Ecto neural progenitor cell (in vitro differentiated cells): ENCODE measurements around the gene HCST.
A peak's percentile ranks its signal among the peaks of the same experiment; 100 is the strongest.
"Not testable (repeated sequence)": the region's sequence is repeated elsewhere in the genome, so short reads cannot be mapped to it uniquely, and the experiment has no call there.

Experiments
- DNase-seq: peaks from one replicate; pipeline ENCODE4 v3.0.0-alpha.2; 2018; ENCODE audit warnings: low spot score

The HCST gene

DNA sequence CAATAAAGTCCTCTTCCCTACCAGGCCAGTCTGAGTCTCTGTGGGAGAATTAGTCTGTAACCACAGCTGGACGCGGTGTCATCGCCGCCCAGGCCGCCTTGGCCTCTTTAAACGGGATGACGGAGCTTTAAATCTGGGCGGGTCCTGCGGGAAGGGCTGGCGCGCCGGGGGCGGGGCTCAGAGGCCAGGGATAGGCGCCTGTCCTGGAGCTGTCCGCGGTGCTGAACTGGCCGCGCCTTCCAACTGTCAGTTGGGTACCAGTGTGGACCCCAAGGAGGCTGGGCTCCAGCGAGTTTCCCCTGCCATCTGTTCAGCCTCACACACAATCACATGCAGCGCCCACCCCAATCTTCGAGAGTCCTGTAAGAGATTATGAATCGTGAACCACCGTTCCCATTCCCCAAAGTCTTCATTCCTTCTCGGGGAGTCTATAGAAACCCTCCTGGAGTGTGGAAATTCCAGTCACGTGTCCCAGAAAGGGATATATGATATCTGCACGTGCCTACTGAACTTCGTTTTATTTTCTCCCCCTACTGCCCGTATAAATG lies 22.5 kb upstream of the HCST start:
- peak; percentile 96 for DNase-seq

DNA sequence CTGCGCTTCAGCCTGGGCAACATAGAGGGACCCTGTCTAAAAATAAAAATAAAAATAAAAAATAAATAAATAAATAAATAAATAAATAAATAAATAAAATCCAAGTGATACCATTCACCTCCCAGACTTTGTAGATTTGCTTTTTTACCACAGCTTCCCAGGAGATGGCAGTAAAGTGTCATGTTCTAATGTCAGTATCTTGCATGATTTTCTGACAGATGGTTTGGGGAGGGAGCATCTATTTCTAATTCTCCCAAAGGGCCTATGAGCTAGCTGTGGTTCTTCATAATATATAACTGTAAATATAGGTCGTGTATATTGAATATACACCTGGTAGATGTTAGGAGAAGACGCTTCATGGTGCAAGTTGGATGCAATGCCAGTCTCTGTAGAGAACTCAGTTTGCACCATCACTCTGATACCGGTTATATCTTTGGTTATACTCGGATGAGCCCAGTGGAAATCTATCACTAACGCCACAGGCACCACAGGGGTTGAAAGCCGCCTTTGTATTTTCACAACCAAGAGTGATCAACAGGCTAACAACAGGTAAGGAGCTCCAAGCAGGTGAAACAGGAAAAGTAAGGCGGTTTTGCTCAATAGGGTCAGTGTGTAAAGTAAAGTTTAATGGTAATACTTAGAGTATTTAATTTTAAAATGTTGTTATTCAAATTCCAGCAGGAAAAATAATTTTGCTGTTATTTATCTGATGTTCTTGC lies 20.1 kb upstream of the HCST start:
- DNase-seq, result no peak

DNA sequence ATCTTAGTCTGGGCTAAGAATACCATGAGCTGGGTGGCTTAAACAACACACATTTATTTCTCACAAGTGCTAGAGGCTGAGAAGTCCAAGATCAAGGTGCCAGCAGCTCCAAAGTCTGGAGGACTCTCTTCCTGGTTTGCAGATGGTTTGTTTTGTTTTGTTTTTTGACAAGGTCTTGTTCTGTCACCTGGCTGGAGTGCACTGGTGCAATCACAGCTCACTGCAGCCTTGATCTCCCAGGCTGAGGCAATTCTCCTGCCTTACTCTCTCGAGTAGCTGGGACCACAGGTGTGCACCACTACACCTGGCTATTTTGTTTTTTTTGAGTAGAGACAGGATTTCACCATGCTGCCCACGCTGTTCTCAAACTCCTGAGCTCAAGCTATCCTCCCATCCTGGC lies 18.4 kb upstream of the HCST start:
- no peak for DNase-seq

DNA sequence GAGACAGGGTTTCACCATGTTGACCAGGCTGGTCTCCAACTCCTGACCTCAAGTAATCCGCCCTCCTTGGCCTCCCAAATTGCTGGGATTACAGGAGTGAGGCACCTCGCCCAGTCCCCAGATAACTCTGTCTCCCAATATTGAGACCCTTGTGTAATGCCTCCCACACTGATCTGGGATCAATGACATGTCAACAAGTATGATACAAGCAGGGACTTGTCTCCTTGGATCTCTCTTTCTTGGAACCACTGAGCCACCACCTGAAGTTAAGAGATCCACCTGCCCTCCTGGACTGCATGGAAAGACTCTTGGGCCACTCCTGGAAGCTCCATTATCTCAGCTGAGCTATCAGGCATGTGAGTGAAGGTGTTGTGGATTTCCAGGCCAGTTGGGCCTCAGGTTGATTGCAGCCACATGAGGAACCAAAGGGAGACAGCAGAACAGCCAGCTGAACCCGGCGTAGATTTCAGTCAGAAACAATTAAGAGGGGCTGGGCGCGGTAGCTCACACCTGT lies 17.0 kb upstream of the HCST start:
- no peak for DNase-seq

DNA sequence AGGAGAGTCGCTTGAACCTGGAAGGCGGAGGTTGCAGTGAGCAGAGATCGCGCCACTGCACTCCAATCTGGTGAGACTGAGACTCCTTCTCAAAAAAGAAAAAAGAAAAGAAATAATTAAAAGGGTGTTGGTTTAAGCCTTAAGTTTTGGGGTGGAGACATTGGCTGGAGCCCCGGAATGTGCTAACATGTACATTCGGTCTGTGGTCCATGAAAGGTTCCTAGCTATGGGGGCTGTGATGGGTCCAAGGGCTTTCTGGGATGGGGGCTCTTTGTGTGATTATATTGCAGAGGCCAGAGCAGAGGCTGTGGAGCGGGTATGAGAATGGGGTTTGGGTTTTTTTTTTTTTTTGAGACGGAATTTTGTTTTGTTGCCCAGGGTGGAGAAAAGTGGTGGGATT lies 16.4 kb upstream of the HCST start:
- DNase-seq, result no peak

DNA sequence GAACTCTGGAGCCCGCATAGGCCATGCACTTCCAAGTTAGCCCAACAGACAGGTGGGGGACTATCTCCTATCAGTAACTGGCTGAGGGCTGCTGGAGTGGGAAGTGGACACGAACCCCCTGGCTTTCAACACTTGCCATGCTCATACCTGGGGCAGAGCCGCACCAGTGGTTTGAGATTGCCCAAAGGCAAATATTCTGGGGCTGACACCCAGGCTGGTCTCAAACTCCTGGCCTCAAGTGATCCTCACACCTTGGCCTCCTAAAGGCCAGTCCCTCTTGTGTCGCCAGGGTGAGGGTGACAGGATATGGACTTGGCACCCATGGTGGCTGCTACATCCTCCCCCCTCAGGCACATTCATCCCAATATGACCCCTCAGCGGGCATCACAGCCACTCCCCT lies 15.1 kb upstream of the HCST start:
- DNase-seq, result no peak

DNA sequence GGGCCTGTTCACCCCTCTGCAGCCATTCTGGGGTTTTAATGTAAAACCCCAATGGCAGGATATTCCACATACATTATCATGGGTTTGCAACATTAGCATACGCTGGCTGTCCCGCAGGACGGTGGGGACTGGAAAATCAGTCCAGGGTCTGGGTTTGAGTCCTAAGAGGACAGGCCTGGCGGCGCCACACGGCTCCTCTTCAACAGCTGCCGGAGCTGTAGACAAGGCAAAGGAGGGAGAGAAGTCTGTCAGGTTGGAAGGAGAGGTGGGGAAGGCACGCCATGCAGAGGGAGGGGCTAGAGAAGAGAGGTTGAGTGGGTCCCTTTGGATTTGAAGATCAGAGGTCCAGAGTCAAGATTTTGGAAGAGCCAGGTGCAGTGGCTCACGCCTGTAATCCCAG lies 13.9 kb upstream of the HCST start:
- DNase-seq, result no peak

DNA sequence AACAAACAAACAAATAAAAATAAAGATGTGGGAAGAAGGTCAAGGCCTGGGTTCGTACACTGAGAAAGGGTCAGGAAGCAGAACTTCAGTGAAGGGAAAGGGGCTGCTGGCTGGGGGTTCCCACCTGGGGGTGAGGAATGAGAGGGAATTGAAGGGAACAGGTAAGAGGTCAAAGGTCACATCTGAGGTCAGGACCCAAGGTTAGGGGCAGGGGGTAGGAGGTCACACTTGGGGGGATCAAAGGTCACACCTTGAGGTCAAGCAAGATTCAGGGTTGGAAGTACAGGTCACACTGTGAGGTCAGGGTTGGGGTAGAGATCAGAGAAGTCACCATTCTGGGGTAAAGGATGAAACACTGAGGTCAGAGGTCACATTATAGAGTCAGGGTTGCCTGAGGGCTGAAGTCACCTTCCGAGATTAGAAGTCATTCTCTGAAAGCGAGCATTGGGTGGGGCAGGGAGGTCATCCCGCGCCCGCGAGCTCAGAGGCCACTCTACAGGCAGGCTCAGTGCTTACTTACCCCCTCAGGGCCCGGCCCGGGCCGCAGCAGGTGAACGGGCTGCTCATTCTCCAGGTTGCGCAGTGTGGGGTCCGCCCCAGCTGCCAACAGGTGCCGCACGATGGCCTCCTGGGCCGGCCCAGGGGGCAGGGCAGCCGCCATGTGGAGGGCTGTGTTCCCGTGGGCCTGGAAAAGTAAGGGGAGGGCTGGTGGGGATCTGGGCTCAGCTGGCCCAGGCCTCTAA lies 12.8 kb upstream of the HCST start:
- no peak for DNase-seq

DNA sequence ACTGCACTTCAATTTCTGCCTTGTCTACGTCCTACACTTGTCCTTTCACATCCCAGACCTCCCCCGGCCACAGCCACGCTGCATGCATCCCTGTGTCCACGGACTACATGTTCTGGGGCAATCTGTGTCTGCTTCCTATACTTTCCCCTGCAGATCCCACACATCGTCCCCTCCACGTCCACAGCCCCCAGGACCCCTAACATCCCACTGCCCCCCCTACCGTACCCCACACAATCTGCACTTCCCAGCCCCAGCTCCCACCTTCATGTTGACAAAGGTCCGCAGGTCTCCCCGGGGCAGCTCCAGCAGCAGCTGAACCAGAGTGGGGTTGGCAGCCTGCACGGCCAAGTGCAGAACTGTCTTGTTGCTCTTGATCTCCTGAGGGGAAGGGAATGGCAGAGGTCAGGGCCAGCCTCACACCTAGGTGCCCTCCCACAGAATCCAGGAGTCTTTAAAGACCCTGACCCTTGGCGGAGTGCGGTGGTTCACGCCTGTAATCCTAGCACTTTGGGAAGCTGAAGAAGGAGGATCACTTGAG lies 12.1 kb upstream of the HCST start:
- no peak for DNase-seq

DNA sequence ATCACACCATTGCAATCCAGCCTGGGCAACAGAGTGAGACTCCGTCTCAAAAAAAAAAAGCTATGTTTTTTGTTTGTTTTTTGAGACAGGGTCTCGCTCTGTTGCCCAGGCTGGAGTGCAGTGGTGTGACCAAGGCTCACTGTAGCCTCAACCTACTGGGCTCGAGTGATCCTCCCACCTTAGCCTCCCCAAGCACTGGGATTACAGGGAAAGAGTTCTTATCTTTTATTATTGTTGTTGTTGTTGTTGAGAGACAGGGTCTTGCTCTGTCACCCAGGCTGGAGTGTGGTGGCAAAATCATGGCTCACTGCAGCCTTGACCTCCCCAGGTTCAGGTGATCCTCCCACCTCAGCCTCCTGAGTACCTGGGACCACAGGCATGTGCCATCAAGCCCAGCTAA lies 10.5 kb upstream of the HCST start:
- DNase-seq, result not testable (repeated sequence)

DNA sequence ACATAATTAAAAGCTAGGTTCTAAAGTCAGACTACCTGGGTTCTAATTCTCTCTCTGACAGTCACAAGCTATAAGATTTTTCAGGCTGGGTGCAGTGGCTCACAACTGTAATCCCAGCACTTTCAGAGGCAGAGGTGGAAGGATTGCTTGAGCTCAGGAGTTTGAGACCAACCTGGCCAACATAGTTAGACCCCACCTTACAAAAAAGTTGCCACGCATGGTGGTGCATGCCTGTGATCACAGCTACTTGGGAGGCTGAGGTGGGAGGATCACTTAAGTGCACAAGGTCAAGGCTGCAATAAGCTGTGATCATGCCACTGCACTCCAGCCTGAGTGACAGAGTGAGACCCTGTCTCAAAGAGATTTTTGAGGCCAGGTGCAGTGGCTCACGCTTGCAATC lies 8.0 kb upstream of the HCST start:
- no peak for DNase-seq

DNA sequence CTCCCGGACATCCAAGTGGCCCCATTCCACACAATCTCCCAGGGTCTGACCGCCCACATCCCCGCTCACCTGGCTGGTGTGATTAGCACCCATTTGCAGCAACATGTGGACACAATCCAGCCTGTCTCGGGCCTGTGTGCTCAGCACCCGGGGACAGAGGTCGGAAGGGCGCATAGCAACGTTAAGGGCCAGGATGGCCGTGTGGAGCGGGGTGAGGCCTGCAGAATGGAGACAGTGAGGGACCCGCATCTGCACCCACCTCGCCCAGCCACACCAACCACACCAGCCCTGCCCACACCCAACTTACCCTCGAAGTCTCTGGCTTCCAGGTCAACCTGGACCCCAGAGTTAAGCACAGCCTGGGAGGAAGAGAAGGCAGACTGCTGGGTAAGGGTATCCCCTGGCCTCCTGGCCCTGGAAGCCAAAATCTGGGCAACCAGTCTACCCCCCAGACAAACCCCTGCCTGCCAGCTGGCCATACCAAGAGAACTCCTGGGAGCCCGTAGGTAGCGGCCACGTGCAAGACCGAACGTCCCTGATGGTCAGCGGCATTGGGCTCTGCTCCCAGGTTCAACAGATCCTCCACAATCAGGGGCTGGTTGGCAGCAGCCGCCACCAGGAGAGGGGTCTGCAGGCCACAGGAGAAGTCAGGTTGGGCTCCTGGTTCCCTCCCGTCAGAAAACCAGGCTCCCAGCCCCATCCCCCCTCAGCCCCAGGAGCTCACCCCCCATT lies 6.3 kb upstream of the HCST start:
- no peak for DNase-seq

DNA sequence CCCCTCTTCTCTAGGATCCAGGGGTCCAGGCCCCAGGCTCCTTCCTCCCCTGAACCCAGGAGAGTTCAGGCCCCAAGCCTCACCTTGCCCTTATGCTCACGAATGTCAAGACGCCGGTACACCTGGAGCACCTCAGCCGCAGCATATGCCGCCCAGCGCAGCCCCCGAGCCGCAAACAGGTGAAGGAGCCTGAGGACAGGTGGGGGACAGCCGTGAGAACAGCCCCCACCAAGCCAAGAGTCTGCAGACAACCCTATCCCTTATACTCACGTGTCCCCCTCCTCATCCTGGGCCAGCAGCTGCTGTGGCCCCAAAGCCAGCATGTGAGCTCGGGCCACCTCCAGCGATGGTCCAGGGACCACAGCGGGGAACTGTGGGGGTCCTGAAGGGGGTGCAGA lies 5.7 kb upstream of the HCST start:
- DNase-seq, result no peak

DNA sequence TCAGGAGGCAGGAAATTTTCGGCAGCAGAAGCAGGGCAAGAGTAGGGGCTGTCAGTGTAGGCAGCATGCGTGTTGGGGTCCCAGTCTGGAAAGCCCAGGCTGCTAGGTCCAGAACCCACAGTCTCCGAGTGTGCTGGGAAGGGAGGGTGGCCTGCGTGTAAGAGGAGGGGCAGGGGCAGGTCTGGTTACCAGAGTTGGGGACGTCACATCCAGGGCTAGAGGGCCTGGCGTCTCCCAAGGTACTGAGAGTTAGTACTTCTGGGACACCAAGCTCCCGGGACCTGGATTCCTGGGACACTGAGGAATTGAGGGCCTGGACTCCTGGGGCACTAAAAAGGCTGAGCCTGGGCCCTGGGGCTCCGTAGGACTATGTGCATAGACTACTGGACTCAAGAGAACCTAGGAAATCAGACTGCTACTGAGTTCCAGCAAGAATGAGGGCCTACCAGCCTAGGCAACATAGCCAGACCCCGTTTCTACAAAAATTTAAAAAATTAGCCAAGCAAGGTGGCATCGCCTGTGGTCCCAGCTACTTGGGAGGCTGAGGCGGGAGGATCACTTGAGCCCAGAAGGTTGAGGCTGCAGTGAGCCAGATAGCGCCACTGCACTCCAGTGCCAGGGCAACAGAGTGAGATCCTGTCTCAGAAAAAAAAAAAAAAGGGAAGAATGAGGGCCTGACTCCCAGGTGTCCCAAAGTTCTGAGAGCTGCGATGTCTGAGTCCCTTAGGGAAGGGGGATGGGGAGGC lies 4.5 kb upstream of the HCST start:
- DNase-seq, result no peak

DNA sequence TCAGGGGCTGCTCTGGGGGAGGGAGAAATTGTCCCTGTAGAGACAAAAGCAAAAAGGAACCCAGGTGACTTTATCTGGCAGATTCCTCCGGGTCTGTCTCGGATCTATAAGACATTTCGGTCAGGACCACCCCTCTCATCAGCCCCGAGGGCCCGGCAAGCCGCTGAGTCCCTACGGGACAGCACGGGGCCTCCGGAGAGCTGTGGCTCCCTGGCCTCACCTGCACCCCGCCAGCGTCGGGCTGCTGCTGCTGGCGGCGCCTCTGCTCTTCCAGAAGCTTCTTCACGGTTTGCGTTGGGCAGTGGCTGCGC lies 3.9 kb upstream of the HCST start:
- no peak for DNase-seq

DNA sequence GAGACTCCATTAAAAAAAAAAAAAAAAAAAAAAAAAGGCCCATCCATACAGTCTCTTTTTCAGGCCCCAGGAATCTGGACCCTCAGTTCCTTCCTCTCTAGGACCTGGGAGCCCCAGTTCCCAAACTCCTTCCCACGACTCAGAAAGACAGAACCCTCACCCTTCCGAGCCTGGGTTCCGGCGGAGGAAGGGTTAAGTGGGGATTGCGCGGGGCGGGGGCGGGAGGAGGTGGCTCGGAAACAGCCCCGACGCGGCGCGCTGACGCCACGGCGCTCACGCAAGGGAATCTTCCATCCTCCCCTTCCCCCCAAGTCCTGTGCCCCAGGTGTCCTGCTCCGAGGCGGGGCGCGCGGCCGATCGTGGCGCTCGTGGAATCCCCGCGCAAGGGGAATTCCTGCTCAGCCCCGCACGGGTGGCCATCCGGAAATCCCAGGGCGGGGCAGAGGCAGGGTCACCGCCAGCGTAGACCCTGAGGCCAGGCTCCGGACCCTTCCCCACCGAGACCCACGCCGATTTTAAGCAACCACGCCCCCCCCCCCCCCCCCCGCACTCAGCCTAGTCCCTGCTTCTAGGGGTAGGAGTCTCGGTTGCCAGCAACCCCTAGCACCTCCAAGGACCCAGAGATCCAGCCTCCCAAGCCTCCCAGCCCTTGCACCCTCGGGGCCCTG lies 2.6 kb upstream of the HCST start:
- DNase-seq, result peak; percentile 66

DNA sequence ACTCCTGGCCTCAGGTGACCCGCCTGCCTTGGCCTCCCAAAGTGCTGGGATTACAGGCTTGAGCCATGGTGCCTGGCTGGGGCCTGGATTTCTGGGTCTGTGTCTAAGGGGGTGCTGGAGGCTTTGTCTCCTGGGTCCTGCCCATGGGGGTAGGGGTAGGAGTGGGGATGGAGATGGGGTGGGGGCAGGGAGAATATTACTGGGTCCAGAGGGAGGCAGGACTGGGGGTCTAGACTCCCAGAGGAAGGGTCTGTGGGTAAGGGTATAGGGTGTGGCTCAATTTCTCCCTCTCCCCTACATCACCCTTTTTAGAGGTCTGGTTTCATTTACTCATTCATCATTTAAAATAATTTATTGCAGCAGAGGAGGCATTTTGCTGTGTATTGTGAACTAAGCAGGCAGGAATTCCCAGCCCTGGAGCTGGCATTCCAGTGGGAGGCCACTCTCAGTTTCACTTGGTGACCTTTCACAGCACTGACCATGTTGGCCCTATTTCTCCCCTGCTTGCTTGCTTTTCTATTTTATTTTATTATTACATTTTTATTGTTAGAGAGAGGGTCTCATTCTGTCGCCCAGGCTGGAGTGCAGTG lies 1.2 kb upstream of the HCST start:
- DNase-seq, result no peak

DNA sequence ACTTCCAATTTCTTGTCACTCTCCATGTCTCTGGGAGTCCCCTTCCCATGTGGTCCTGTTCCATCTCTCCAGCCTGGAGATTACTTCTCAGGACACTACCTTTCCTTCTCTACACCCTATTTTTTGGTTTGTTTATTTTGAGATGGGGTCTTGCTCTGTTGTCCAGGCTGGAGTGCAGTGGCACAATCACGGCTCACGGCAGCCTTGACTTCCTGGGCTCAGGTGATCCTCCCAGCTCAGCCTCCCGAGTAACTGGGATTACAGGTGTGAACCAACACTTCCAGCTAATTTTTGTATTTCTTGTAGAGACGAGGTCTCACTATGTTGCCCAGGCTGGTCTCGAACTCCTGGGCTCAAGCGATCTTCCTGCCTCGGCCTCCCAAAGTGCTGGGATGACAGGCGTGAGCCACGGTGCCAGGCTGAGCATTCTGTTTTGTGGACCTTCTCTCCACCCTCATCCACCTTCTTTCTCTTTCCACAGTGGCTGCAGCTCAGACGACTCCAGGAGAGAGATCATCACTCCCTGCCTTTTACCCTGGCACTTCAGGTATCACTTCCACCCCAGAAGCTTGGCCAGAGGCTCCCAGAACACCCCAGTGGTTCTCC lies 644 bp downstream of the HCST start:
- DNase-seq, result no peak

DNA sequence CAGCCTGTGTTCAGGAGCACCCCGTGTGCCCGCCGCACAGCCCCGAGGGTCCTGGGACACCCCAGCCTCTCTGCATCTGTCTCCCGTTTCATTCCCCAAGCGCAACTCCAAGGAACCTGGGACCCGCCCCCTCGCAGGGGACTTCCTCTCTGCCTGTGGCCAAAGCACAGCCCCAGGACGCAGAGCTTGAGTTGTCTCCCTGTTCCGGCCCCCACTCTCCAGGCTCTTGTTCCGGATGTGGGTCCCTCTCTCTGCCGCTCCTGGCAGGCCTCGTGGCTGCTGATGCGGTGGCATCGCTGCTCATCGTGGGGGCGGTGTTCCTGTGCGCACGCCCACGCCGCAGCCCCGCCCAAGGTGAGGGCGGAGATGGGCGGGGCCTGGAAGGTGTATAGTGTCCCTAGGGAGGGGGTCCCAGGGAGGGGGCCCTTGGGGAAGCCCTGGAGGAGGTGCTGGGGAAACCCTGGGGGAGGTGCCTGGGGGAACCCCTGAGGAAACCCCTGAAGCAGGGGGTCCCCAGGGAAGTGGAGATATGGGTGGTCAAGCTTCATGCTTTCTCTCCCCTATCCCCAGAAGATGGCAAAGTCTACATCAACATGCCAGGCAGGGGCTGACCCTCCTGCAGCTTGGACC lies 1.3 kb downstream of the HCST start:
- DNase-seq, result peak; percentile 71
